Esophagus (tissue), 2 donors: ENCODE data around the gene MAN1C1. TPM values are rescaled to one million over a fixed set of nuclear protein-coding genes. Genes with fewer than 3 reads are reported as not detected.

Source experiments
- H3K27ac ChIP-seq, 2 donors: one replicate each; pipeline ENCODE4 v1.5.1; 2013; ENCODE audit warnings: low read depth in 2 of 2, mild to moderate bottlenecking in 2 of 2, inconsistent platforms in 1 of 2, low read length in 1 of 2, moderate library complexity in 1 of 2
- H3K27me3 ChIP-seq, 2 donors: one replicate each; pipeline ENCODE4 v1.6.1; 2013; ENCODE audit warnings: low read length in 2 of 2, control low read depth in 1 of 2, mild to moderate bottlenecking in 1 of 2; ENCODE audit not compliant: insufficient read depth in 2 of 2, control insufficient read depth in 1 of 2
- H3K36me3 ChIP-seq, 2 donors: one replicate each; pipeline ENCODE4 v1.6.1; 2013; ENCODE audit warnings: low read length in 1 of 2; ENCODE audit not compliant: control insufficient read depth in 2 of 2, insufficient read depth in 2 of 2
- H3K4me1 ChIP-seq, 2 donors: one replicate each; pipeline ENCODE4 v1.6.1; 2013; ENCODE audit warnings: low read length in 1 of 2; ENCODE audit not compliant: control insufficient read depth in 2 of 2, insufficient read depth in 2 of 2
- H3K4me3 ChIP-seq, 2 donors: one replicate each; pipeline ENCODE4 v1.5.1; 2013; ENCODE audit warnings: low read length in 2 of 2, mild to moderate bottlenecking in 2 of 2, low read depth in 1 of 2, moderate library complexity in 1 of 2
- H3K9me3 ChIP-seq, 2 donors: one replicate each; pipeline ENCODE4 v1.6.1; 2013; ENCODE audit warnings: mild to moderate bottlenecking in 2 of 2, low read depth in 1 of 2, low read length in 1 of 2, moderate library complexity in 1 of 2; ENCODE audit not compliant: control insufficient read depth in 2 of 2, insufficient read depth in 1 of 2
- WGBS, 2 donors: extraction: QIAGEN DNeasy Blood & Tissue Kit; methylation state at CpG; one replicate each; pipeline ENCODE4 v1.1.7; 2013; 5-methylcytosine and 5-hydroxymethylcytosine counted together
- polyA plus RNA-seq, 2 donors: library from polyadenylated mRNA; stranded (reverse); fragments of 200-250 nt; gene quantifications; one replicate each; pipeline ENCODE4 v1.2.3, GENCODE V29; 2013
- donor health status: healthy with polysubstance abuse.
- donor health status: Bipolar disorder and iron deficiency.

MAN1C1 gene
- 1 to 10 TPM; 2.4 to 3.7 TPM for polyA plus RNA-seq

DNA sequence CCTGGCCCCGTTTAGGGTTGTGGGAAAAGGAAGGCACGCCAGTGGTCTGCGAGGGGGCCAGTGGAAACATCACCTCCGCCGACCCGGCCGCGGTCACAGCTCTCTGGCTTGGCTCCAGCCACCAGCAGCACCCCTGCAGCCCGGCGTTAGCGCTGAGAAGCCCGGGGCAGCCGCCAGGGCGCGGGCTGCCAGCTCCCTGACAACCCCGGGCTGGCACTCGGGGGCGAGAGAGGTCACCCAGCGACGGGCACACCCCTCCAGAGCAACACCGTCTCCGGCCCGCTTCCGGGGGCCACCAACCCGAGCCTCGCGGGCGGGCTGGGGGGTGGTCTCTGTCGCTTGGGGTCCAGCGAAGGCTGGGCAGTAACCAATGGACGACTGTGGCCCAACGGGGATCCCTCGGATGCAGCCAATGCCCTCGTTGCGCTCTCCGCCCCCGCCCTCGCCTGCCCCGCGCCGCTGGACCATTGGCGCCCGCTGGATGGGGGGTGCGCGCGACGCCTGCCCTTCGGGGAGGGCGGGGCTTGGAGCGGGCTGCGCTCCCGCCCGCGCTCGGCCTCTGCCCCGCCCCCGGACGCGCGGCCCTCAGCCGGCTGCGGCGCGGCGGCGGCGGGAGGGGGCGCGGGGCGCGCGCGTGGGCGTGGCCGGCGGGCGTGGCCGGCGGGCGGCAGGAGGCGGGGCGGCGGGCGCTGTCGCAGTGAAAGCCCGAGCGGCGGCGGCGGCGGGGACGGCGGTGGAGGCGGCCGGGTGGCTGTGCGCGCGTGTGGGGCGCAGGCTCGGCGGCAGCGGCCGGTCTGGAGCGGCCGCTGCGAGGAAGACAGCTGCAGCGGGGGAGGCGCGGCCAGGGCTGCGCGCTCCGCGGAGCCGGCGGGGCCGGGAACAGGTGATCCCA is at the start of gene MAN1C1:
Gene MAN1C1, plus strand, starts transcription at position 697 of the 892 bp plus-strand sequence. CDS start 1,007 bp downstream, outside the sequence.
- 1% methylated on average over 76 to 116 of the region's 116 CpGs for WGBS, 2 donors
- peak within 1 kb of the TSS; percentile 61 to 72 for H3K27ac ChIP-seq
- peaks cover 4 to 8% of the 10 kb centered on the region in 2 donors for H3K4me1 ChIP-seq
- H3K4me3 ChIP-seq, result peak within 1 kb of the TSS; percentile 57 to 65
- H3K36me3 ChIP-seq, result no peaks in the 10 kb centered on the region
- no peaks in the 10 kb centered on the region for H3K9me3 ChIP-seq
- no peaks in the 10 kb centered on the region for H3K27me3 ChIP-seq

DNA sequence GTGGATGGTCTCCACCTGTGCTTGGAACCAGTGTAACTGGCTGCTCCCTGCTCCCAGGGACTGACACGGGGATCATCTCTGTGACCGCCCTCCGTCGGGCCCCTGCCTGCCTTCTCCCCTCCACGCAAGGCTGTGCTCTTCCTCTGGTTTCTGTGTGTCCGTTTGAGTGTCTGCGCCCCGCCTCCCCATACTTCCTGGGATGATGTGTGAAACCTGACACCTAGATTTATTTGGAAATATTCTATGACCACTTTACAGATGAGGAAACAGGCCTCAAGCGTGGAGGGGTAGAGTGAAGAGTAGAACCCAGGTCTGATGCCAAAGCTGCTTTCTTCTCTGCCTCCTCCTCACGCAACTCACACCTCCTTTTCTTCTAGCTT is 48.9 kb upstream of the MAN1C1 start:
- Histone ChIP-seq H3K4me1 (peaks cover 3 to 21% of the 10 kb centered on the region in 2 donors), H3K4me3 (no peak overlapping the region), H3K9me3 (no peaks in the 10 kb centered on the region), H3K27ac (peak overlapping the region; percentile 78 to 90), H3K36me3 (peaks cover 0 to 17% of the 10 kb centered on the region in 2 donors), H3K27me3 (no peaks in the 10 kb centered on the region)
- WGBS, 2 donors, result 53 to 59% methylated on average over 10 of the region's 10 CpGs

DNA sequence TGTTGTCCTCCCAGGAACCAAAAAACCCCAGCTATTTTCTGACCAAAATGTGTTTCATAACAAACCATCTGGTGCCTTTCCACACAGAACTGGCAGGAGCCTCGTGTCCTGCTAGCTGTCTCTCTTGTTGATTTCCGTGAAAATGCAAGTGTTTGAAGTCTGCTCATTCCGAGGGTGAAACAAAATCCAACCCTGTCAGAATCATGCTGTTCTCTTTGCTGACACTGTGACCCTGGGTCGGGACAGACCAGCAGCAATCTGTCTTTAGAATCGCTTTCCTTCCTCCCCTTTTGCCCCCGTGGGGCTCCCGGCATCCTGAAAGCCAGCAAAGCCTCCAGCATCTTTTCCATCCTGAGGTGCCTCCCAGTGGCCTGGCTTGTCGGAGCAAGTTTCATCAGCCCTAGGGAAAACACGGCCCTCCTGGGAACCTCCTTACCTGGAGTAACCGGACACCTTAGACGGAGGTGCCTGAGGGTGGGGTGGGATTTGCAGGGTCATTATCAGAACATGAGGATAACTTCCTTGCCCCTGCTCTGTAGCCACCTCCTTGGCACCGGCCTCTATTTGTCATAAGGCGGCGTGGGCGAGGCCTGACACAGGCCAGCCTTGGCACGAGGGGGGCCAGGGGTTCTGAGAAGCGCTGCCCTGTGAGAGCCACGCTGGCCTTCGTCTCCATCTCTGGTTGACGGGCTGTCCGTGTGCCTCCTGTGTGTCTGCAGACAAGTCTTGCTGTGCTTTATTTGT is 48.3 kb upstream of the MAN1C1 start:
- Histone ChIP-seq H3K27ac (peak overlapping the region; percentile 78 to 90), H3K36me3 (peaks cover 0 to 17% of the 10 kb centered on the region in 2 donors), H3K9me3 (no peaks in the 10 kb centered on the region), H3K4me3 (no peak overlapping the region), H3K27me3 (no peaks in the 10 kb centered on the region), H3K4me1 (peaks cover 7 to 23% of the 10 kb centered on the region in 2 donors)
- WGBS, 2 donors, result 28 to 50% methylated on average over 21 of the region's 21 CpGs

DNA sequence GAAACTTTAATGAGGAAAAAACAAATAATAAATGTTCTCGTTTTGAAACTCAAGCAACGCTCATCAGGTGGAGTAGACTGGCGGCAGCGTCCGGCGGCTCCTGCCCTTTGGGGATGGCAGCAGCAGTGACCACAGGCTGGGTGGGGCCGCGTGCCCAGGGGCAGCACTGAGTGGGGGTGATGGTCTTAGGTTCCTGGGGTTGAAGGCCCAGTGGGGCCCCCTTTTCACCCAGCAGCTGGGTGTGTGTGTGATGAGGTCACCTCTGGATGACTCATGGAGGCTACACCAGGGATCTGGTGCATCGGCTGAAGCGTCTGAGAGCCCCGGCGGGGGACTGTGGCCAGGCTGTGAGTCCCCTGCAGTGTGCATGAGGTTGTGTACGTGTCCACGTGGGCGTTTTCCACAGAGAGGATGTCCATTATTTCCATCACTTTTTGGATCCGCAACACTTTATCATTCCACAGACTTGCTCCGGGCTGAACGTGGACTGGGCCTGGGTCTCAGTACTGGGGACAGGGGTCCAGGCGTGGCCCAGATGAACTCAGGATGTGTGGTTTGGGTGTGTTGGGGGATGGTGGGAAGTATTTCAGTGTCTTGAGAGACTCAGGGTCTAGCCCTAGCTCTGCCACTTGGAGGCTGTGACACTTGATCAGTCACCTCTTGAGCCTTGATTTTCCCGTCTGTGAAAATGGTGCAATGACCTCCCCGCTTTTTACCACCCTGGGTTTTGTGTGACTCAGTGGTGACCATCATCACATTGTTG is 47.6 kb upstream of the MAN1C1 start:
- Histone ChIP-seq H3K9me3 (no peaks in the 10 kb centered on the region), H3K4me3 (no peak overlapping the region), H3K27me3 (no peaks in the 10 kb centered on the region), H3K27ac (peak overlapping the region; percentile 78 to 90), H3K4me1 (peaks cover 8 to 28% of the 10 kb centered on the region in 2 donors), H3K36me3 (peaks cover 0 to 11% of the 10 kb centered on the region in 2 donors)
- WGBS, 2 donors, result 50 to 64% methylated on average over 21 of the region's 21 CpGs

DNA sequence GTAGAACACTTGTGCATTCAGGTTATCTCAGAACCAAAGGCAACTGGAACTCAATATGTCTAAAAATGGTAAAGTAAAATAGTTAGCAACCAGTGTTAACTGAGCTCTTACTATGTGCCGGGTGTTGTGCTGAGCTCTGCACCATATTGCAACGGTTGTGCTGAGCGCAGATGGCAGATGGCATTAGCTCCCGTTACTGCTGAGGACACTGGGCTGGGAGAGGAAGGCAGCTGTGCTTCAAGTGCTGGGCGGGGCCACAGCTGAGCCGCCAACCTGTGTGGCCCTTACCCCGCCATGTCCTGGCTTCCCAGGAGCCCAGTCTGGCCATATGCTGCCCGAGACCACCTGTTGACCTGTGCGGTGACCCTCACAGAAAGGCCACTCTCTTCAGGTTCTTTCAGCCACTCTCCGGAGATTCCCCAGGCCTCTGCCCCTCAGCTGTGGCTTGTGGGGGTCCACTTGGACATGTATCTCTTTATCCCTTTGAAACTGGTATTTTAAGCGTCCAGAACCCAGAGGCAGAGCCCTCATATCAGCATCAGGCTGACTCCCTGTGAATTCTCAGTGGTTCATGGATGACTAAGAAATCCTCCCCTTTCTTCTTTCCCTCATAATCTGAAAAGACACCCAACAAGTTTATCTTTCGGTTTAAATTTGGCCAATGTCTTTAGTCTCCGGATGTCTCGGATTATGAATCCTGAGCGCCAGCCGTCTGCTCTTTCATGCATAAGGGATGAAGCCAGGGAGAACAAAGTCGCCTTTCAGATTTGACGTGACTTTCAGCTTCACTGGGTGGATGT is 46.8 kb upstream of the MAN1C1 start:
- no peaks in the 10 kb centered on the region for H3K9me3 ChIP-seq
- H3K36me3 ChIP-seq, result peaks cover 0 to 9% of the 10 kb centered on the region in 2 donors
- H3K27me3 ChIP-seq, result no peaks in the 10 kb centered on the region
- 71 to 74% methylated on average over 18 of the region's 18 CpGs for WGBS, 2 donors
- peak overlapping the region in 1 of 2 donors; percentile 22 for H3K27ac ChIP-seq
- H3K4me3 ChIP-seq, result no peak overlapping the region
- peaks cover 8 to 28% of the 10 kb centered on the region in 2 donors for H3K4me1 ChIP-seq

DNA sequence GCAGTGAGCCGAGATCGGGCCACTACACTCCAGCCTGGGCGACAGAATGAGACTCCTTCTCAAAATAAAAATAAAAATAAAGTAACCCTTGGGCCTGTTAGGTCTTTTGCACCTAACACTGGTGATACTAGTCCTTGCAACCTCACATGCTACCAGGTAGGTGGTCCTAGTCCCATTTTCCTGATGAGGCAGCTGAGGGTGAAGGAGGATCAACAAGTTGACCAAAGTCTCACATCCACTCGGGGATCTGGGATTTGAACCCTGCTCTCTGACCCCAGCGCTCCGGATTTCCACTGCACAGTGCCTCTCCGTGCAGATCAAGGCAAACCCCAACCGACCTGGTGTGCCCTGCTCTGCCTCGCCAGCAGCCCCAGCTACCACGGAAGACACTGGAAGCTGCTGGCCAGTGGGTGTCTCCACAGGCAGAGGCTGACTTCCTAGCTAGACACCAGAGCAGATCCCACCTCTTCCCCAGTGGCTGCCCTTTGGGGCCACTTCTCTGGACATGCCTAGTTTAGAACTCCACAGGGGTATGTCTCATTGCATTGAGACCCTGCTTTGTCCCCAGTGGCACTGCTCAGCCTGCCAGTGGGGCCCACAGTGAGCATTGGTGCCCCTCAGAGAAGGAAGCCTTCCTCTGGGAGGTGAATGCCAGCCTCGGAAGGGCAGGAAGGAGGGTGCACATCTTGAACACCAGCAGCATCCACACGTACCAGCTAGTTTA is 45.6 kb upstream of the MAN1C1 start:
- no peak overlapping the region for H3K27ac ChIP-seq
- H3K9me3 ChIP-seq, result no peaks in the 10 kb centered on the region
- peaks cover 8 to 28% of the 10 kb centered on the region in 2 donors for H3K4me1 ChIP-seq
- no peak overlapping the region for H3K4me3 ChIP-seq
- no peaks in the 10 kb centered on the region for H3K27me3 ChIP-seq
- peaks cover 0 to 5% of the 10 kb centered on the region in 2 donors for H3K36me3 ChIP-seq
- 82 to 89% methylated on average over 12 of the region's 12 CpGs for WGBS, 2 donors

DNA sequence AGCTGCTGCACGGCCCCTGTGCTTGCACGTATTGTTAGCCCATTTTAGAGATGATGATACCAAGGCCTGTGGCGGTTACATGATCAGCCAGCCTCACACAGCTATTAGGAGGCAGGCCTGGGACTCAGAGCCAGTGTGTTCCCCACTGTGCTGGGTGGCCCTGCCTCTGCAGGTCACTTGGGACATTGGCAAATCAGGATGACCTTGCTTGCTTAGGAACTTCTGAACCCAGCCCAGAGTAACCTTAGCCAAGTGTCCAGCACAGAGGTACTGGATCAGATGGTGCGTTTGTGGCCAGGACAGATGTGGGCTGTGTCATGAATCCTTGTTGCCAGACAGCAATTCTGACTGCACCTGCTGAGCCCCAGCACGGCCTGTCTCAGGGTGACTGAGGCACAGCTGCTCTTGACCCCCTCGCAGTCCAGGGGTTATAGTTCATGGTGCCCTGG is 45.0 kb upstream of the MAN1C1 start:
- Histone ChIP-seq H3K9me3 (no peaks in the 10 kb centered on the region), H3K4me1 (peaks cover 6 to 27% of the 10 kb centered on the region in 2 donors), H3K27me3 (no peaks in the 10 kb centered on the region), H3K4me3 (no peak overlapping the region), H3K36me3 (peaks cover 0 to 5% of the 10 kb centered on the region in 2 donors), H3K27ac (no peak overlapping the region)
- WGBS, 2 donors, result 72 to 88% methylated on average over 6 of the region's 6 CpGs

DNA sequence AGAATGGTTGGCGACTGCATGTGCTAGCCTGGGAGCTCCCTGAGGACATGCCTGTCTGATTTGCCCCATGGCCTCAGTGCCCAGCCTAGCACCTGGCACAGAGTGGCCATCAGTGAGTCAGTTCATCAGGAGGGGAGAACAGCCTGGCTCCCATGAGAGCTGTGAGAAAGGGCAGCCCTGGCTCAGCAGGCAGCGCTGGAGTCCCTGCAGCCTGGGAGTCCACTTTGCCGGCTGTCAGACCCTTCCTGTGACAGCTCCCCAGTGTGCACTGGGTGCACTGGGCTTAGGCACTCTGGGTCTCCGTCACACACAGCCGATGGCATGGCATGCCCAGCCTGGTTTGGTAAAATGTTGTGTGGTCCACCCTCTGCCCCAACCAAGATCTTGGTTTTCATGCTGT is 44.5 kb upstream of the MAN1C1 start:
- Histone ChIP-seq H3K9me3 (no peaks in the 10 kb centered on the region), H3K4me1 (peaks cover 5 to 24% of the 10 kb centered on the region in 2 donors), H3K27ac (no peak overlapping the region), H3K4me3 (no peak overlapping the region), H3K27me3 (no peaks in the 10 kb centered on the region), H3K36me3 (peaks cover 0 to 3% of the 10 kb centered on the region in 2 donors)
- WGBS, 2 donors, result 87 to 88% methylated on average over 5 of the region's 5 CpGs
